Erythroblast (primary cell): Measurements from ENCODE around the gene FREM1.

ENCODE experiments used
- DNase-seq, 2 experiments: peaks; one replicate each; lab custom pipeline; 2025; lab: John Stamatoyannopoulos, UW
- GATA1 ChIP-seq: IDR thresholded peaks from 2 replicates; pipeline ENCODE4 v1.6.1; 2011; ENCODE audit warnings: low read depth, mild to moderate bottlenecking, control low read depth, low read length, moderate library complexity
- POLR2A ChIP-seq: IDR thresholded peaks from 2 replicates; pipeline ENCODE4 v1.6.1; 2011; ENCODE audit warnings: mild to moderate bottlenecking, low read length

The FREM1 gene

GRCh38 chr9:14906000-14906399 is 4.2 kb downstream of the FREM1 start:
- TF ChIP-seq POLR2A = no peak
- no peak for TF ChIP-seq GATA1
- no peak for DNase-seq

DNA sequence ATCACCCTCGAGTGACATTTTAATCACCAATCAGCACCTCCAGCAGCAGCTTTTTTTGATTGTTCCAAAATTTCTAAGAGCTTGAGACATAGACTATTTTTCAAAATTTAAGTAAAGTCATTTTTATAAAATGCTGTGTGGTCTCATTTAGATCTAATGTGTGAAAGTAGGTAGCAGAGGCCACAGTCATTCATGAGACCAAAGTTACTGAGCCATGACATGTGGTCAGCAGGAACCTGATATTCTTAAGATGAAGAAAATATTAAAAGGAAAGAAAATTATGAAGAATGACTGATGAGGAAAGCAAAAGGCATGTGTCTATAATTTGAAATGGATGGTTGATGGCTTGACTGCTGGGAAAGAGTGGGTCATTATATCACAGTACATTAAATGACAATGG is 7.2 kb downstream of the FREM1 start:
- TF ChIP-seq GATA1 (no peak), POLR2A (no peak)
- no peak for DNase-seq

DNA sequence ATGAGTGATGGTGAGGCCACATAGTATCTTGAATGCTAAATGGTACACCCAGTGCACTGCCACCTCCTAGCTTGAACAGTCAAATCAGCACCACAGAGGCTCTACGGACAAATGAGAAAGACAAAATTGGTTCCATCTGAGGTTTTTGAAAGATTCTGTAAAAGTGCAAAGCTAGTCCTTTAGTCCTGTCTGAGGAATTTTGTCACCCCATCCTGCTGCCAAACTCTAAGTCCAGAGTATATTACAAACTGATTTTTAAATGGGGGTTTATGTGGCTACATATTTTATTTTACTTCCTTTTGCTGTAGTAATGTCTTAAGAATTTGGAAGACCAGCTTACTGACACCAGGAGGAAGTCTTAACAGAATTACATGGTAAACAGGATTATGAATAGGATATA is 7.7 kb downstream of the FREM1 start:
- no peak for TF ChIP-seq GATA1
- TF ChIP-seq POLR2A = no peak
- DNase-seq = no peak

GRCh38 chr9:14899815-14900193 is 10.4 kb downstream of the FREM1 start:
- DNase-seq = no peak
- TF ChIP-seq GATA1 (no peak), POLR2A (no peak)

GRCh38 chr9:14899042-14899814 is 11.0 kb downstream of the FREM1 start:
- TF ChIP-seq GATA1 (no peak), POLR2A (no peak)

GRCh38 chr9:14895806-14896205 is 14.4 kb downstream of the FREM1 start:
- no peak for TF ChIP-seq POLR2A
- no peak for TF ChIP-seq GATA1
- no peak for DNase-seq

More at GRCh38 chr9:14899042-14899814, 11.0 kb downstream of the FREM1 start:
- no peak for DNase-seq

DNA sequence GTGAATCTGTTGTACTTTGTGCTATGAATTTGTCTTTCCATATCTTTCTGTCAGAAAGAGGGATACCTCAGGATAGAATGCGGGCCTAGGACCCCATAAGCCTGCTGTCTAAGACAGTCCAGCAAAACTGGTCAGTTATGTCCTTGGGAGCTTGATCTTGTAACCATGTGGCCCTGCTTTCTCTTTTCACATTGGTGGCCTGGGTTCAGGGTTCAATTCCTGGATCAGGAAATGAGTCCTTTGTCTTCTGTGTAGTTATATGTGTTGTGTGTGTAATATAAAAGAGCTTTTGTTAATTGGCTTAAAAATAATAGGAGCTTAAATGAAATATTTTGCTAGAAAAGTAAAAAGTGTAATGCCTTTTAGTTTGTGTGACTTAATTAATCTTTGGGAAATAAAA is 16.9 kb downstream of the FREM1 start:
- TF ChIP-seq GATA1 (no peak), POLR2A (no peak)
- no peak for DNase-seq

DNA sequence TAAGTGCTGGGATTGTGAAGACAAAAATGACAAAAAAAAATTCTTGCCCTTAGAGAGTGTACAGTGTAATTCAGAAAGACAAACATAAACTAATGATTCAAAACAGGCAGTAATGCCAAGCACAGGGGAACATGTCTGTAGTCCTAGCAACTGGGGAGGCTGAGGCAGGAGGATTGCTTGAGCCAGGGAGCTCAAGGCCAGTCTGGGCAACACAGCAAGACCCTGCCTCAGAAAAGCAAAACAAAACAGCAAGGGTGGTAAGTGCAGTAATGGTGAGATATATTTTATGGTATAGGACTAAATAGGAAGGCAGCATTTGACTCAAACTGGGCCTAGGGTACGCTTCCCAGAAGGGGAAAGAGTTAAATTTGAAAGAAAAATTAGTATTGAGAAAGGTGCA is 18.9 kb downstream of the FREM1 start:
- TF ChIP-seq GATA1 (no peak), POLR2A (no peak)
- no peak for DNase-seq

- TF ChIP-seq POLR2A (no peak), GATA1 (no peak)
- DNase-seq = no peak
These were observed 20.8 kb downstream of the FREM1 start for GRCh38 chr9:14889451-14889850.

DNA sequence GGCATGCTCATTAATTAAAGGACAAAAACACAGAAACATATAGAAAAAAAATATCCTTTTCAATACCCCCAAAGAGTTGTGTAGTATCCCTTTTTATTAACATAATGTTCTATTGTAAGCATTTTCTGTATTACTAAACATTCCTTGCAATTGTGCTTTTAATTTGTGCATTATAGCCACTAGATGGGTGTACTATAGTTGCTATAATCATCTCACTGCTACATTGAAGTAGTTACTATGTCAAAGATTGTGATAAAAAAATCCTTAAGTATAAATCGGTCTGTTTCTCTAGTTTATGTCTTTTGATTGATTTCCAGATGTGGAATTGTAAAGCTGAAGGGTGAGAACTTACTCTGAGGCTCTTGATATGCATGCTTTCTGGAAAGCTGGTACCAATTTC is 21.4 kb downstream of the FREM1 start:
- no peak for TF ChIP-seq POLR2A
- no peak for TF ChIP-seq GATA1
- DNase-seq = no peak

GRCh38 chr9:14888272-14888671 is 22.0 kb downstream of the FREM1 start:
- TF ChIP-seq POLR2A (no peak), GATA1 (no peak)
- no peak for DNase-seq

DNA sequence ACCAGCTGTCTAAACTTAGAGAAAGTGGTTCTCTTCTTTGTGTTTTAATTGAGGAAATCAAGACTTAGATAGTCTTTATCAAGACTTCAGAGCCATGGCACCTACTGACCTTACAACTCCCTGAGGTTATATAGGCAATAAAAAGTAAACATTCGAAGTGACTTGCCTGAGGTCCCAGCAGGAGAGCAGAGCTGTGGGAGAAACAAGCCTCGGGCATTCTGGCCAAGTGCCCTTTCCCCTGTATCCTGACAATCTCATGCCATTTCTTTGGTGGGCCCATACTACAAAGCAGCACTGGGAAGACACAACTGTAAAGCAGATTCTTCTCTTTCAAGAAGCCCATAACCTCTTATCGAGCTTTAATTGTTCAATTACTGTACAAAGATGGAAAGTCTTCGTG is 23.1 kb downstream of the FREM1 start:
- TF ChIP-seq GATA1 = no peak
- no peak for TF ChIP-seq POLR2A
- no peak for DNase-seq

DNA sequence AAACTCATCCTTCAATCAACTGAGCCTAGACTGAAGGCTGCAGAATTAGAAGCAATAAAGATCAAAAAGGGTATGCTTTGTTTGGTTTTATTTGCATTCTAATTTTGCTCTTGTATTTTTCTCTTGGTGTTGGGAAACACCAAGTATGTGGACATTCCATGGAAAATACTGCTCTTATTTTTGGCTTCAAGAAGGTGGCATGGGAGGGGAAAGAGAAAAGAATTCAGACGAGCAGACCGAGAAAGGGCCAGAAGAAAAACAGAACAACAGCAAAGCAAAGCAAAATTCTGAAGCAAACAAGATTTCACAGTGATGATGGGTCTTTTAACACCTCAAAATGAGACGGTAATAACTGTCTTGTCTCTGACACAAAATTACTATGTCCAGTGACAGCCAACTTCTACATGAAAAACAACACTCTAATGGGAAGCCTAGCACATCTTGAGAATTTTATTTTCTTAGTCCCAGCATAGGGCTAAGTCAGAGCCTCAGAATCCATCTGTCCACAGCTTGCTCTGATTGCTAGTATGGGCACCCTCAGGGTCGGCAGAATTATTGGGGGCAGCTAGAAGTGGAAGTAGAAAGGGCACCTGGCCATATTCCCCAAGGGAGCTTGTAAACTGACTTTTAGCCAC is 26.8 kb downstream of the FREM1 start:
- no peak for DNase-seq
- TF ChIP-seq GATA1 (no peak), POLR2A (no peak)

GRCh38 chr9:14882090-14882489 is 28.1 kb downstream of the FREM1 start:
- no peak for TF ChIP-seq GATA1
- no peak for TF ChIP-seq POLR2A

GRCh38 chr9:14881006-14881405 is 29.2 kb downstream of the FREM1 start:
- TF ChIP-seq POLR2A (no peak), GATA1 (no peak)
- DNase-seq = no peak

More at GRCh38 chr9:14882090-14882489, 28.1 kb downstream of the FREM1 start:
- DNase-seq = no peak

- no peak for TF ChIP-seq GATA1
- no peak for DNase-seq
These were observed 40.1 kb downstream of the FREM1 start for GRCh38 chr9:14870090-14870489.
